Duodenal mucosa (tissue), 2 donors: ENCODE data around the gene DENND5B.

Source experiments
- H3K27ac ChIP-seq: one replicate; pipeline ENCODE4 v1.7.0; 2013; ENCODE audit warnings: low read depth, low read length
- H3K27me3 ChIP-seq, 2 donors: one replicate each; pipeline ENCODE4 v1.7.0; 2013; ENCODE audit warnings: low read length in 2 of 2, control low read depth in 1 of 2; ENCODE audit not compliant: insufficient read depth in 2 of 2, control insufficient read depth in 1 of 2
- H3K36me3 ChIP-seq, 2 donors: one replicate each; pipeline ENCODE4 v1.7.0; 2013; ENCODE audit warnings: low read length in 2 of 2, control low read depth in 1 of 2; ENCODE audit not compliant: insufficient read depth in 2 of 2, control insufficient read depth in 1 of 2
- H3K4me1 ChIP-seq, 2 donors: one replicate each; pipeline ENCODE4 v1.7.0; 2013; ENCODE audit warnings: low read length in 2 of 2, control low read depth in 1 of 2; ENCODE audit not compliant: insufficient read depth in 2 of 2, control insufficient read depth in 1 of 2
- H3K4me3 ChIP-seq, 2 donors: one replicate each; pipeline ENCODE4 v1.7.0; 2013; ENCODE audit warnings: low read length in 2 of 2, low read depth in 1 of 2
- H3K9ac ChIP-seq, 2 donors: one replicate each; pipeline ENCODE4 v1.7.0; 2013; ENCODE audit warnings: low read length in 2 of 2, low read depth in 1 of 2
- H3K9me3 ChIP-seq, 2 donors: one replicate each; pipeline ENCODE4 v1.7.0; 2013; ENCODE audit warnings: low read length in 2 of 2, control low read depth in 1 of 2; ENCODE audit not compliant: control insufficient read depth in 1 of 2

DENND5B gene

GRCh38 chr12:31526158-31526546 is 64.8 kb downstream of the DENND5B start:
- no peak overlapping the region for H3K27ac ChIP-seq
- no peak overlapping the region for H3K9ac ChIP-seq
- no peak overlapping the region for H3K4me3 ChIP-seq
- H3K4me1 ChIP-seq, result no peaks in the 10 kb centered on the region
- no peaks in the 10 kb centered on the region for H3K9me3 ChIP-seq
- H3K27me3 ChIP-seq, result no peaks in the 10 kb centered on the region
- no peaks in the 10 kb centered on the region for H3K36me3 ChIP-seq

- Histone ChIP-seq H3K36me3 (no peaks in the 10 kb centered on the region), H3K9me3 (no peaks in the 10 kb centered on the region), H3K4me3 (no peak overlapping the region), H3K4me1 (no peaks in the 10 kb centered on the region), H3K27ac (no peak overlapping the region), H3K27me3 (no peaks in the 10 kb centered on the region), H3K9ac (no peak overlapping the region)
Measured at GRCh38 chr12:31525496-31526157, 65.3 kb downstream of the DENND5B start.

GRCh38 chr12:31524791-31525495 is 66.0 kb downstream of the DENND5B start:
- Histone ChIP-seq H3K27me3 (no peaks in the 10 kb centered on the region), H3K4me3 (no peak overlapping the region), H3K9ac (no peak overlapping the region), H3K36me3 (no peaks in the 10 kb centered on the region), H3K4me1 (peaks cover 0 to 3% of the 10 kb centered on the region in 2 donors), H3K27ac (no peak overlapping the region), H3K9me3 (no peaks in the 10 kb centered on the region)

- Histone ChIP-seq H3K27ac (no peak overlapping the region), H3K36me3 (no peaks in the 10 kb centered on the region), H3K4me3 (no peak overlapping the region), H3K27me3 (no peaks in the 10 kb centered on the region), H3K4me1 (peaks cover 9 to 19% of the 10 kb centered on the region in 2 donors), H3K9me3 (no peaks in the 10 kb centered on the region), H3K9ac (no peak overlapping the region)
Measured at GRCh38 chr12:31523306-31523705, 67.6 kb downstream of the DENND5B start.

GRCh38 chr12:31522607-31523006 is 68.3 kb downstream of the DENND5B start:
- Histone ChIP-seq H3K36me3 (no peaks in the 10 kb centered on the region), H3K4me3 (no peak overlapping the region), H3K27me3 (no peaks in the 10 kb centered on the region), H3K9ac (no peak overlapping the region), H3K27ac (no peak overlapping the region), H3K9me3 (no peaks in the 10 kb centered on the region), H3K4me1 (peaks cover 16 to 25% of the 10 kb centered on the region in 2 donors)

GRCh38 chr12:31521964-31522363 is 69.0 kb downstream of the DENND5B start:
- no peak overlapping the region for H3K27ac ChIP-seq
- H3K9ac ChIP-seq, result no peak overlapping the region
- no peak overlapping the region for H3K4me3 ChIP-seq
- no peaks in the 10 kb centered on the region for H3K9me3 ChIP-seq
- peaks cover 19 to 32% of the 10 kb centered on the region in 2 donors for H3K4me1 ChIP-seq
- H3K36me3 ChIP-seq, result no peaks in the 10 kb centered on the region
- H3K27me3 ChIP-seq, result no peaks in the 10 kb centered on the region

GRCh38 chr12:31519511-31519910 is 71.4 kb downstream of the DENND5B start:
- no peaks in the 10 kb centered on the region for H3K36me3 ChIP-seq
- H3K9ac ChIP-seq, result no peak overlapping the region
- H3K27me3 ChIP-seq, result no peaks in the 10 kb centered on the region
- H3K4me3 ChIP-seq, result no peak overlapping the region
- H3K27ac ChIP-seq, result no peak overlapping the region
- H3K4me1 ChIP-seq, result peaks cover 19 to 32% of the 10 kb centered on the region in 2 donors
- no peaks in the 10 kb centered on the region for H3K9me3 ChIP-seq

- Histone ChIP-seq H3K27ac (no peak overlapping the region), H3K36me3 (no peaks in the 10 kb centered on the region), H3K9ac (no peak overlapping the region), H3K4me1 (peaks cover 19 to 32% of the 10 kb centered on the region in 2 donors), H3K27me3 (no peaks in the 10 kb centered on the region), H3K4me3 (no peak overlapping the region), H3K9me3 (no peaks in the 10 kb centered on the region)
Measured at GRCh38 chr12:31518680-31519227, 72.2 kb downstream of the DENND5B start.

- H3K4me3 ChIP-seq, result no peak overlapping the region
- H3K27me3 ChIP-seq, result no peaks in the 10 kb centered on the region
- H3K9me3 ChIP-seq, result no peaks in the 10 kb centered on the region
- no peaks in the 10 kb centered on the region for H3K36me3 ChIP-seq
- H3K27ac ChIP-seq, result no peak overlapping the region
- H3K4me1 ChIP-seq, result peaks cover 19 to 32% of the 10 kb centered on the region in 2 donors
- no peak overlapping the region for H3K9ac ChIP-seq
Measured at GRCh38 chr12:31517994-31518393, 72.9 kb downstream of the DENND5B start.

- H3K36me3 ChIP-seq, result no peaks in the 10 kb centered on the region
- no peaks in the 10 kb centered on the region for H3K27me3 ChIP-seq
- peaks cover 19 to 32% of the 10 kb centered on the region in 2 donors for H3K4me1 ChIP-seq
- H3K9ac ChIP-seq, result no peak overlapping the region
- no peak overlapping the region for H3K4me3 ChIP-seq
- no peak overlapping the region for H3K27ac ChIP-seq
- H3K9me3 ChIP-seq, result no peaks in the 10 kb centered on the region
Measured at GRCh38 chr12:31516702-31517101, 74.2 kb downstream of the DENND5B start.
